Neural progenitor cell (in vitro differentiated cells): ENCODE data around the gene ZNF330. TPM values are rescaled to one million over a fixed set of nuclear protein-coding genes. Genes with fewer than 3 reads are reported as not detected.

Source experiments
- DNase-seq: peaks from one replicate; pipeline ENCODE4 v3.0.0-alpha.2; 2016; ENCODE audit warnings: low spot score
- H2AFZ ChIP-seq: fragments of 200-600 bp; sonication (generic); replicated peaks from 2 replicates; pipeline ENCODE4 v1.6.1; 2016; ENCODE audit warnings: antibody characterized with exemption
- H3F3A ChIP-seq: fragments of 200-600 bp; sonication (generic); 2 replicates; pipeline ENCODE4 v1.6.1; 2016; ENCODE audit warnings: antibody characterized with exemption, low read depth
- H3K27ac ChIP-seq: fragments of 200-600 bp; sonication (generic); 2 replicates; pipeline ENCODE4 v1.5.1; 2016; ENCODE audit warnings: mild to moderate bottlenecking
- H3K27me3 ChIP-seq: fragments of 200-600 bp; sonication (generic); 2 replicates; pipeline ENCODE4 v1.6.1; 2016; ENCODE audit warnings: mild to moderate bottlenecking, moderate library complexity
- H3K36me3 ChIP-seq: fragments of 200-600 bp; sonication (generic); 2 replicates; pipeline ENCODE4 v1.5.1; 2016
- H3K4me1 ChIP-seq: fragments of 200-600 bp; sonication (generic); 2 replicates; pipeline ENCODE4 v1.6.1; 2016; ENCODE audit warnings: mixed run types
- H3K4me2 ChIP-seq: fragments of 200-600 bp; sonication (generic); 2 replicates; pipeline ENCODE4 v1.6.1; 2016
- H3K4me3 ChIP-seq: fragments of 200-600 bp; sonication (generic); 2 replicates; pipeline ENCODE4 v1.5.1; 2016
- H3K79me2 ChIP-seq: fragments of 200-600 bp; sonication (generic); 2 replicates; pipeline ENCODE4 v1.6.1; 2016; ENCODE audit warnings: low read depth
- H3K9ac ChIP-seq: fragments of 200-600 bp; sonication (generic); 2 replicates; pipeline ENCODE4 v1.6.1; 2016
- H3K9me3 ChIP-seq: fragments of 200-600 bp; sonication (generic); 2 replicates; pipeline ENCODE4 v1.5.1; 2016; ENCODE audit warnings: low read depth
- H4K20me1 ChIP-seq: fragments of 200-600 bp; sonication (generic); 2 replicates; pipeline ENCODE4 v1.6.1; 2016; ENCODE audit warnings: low read depth
- H3K27ac Mint-ChIP-seq: 3 replicates; pipeline ENCODE4 v1.8.0; 2021; ENCODE audit warnings: mixed read lengths
- H3K27me3 Mint-ChIP-seq: 2 replicates; pipeline ENCODE4 v1.8.0; 2022; ENCODE audit warnings: low read depth, mild to moderate bottlenecking, inconsistent platforms, moderate library complexity, mixed read lengths; ENCODE audit not compliant: insufficient read depth
- H3K36me3 Mint-ChIP-seq: 3 replicates; pipeline ENCODE4 v1.8.0; 2021; ENCODE audit warnings: mixed read lengths
- H3K4me1 Mint-ChIP-seq: 3 replicates; pipeline ENCODE4 v1.8.0; 2021; ENCODE audit warnings: mixed read lengths
- H3K4me3 Mint-ChIP-seq: 3 replicates; pipeline ENCODE4 v1.8.0; 2021; ENCODE audit warnings: mild to moderate bottlenecking, moderate library complexity, mixed read lengths
- H3K9me3 Mint-ChIP-seq: 3 replicates; pipeline ENCODE4 v1.8.0; 2020; ENCODE audit warnings: mixed read lengths
- CTCF ChIP-seq: fragments of 200-600 bp; sonication (generic); IDR thresholded peaks from 2 replicates; pipeline ENCODE4 v1.5.1; 2017; ENCODE audit warnings: antibody characterized with exemption, mild to moderate bottlenecking
- EZH2 ChIP-seq: fragments of 200-600 bp; sonication (generic); IDR thresholded peaks from 2 replicates; pipeline ENCODE4 v1.6.1; 2017; ENCODE audit warnings: antibody characterized with exemption, mild to moderate bottlenecking, moderate library complexity
- EZH2phosphoT487 ChIP-seq: fragments of 200-600 bp; sonication (generic); IDR thresholded peaks from 2 replicates; pipeline ENCODE4 v1.6.1; 2017; ENCODE audit warnings: antibody characterized with exemption
- total RNA-seq: library from RNA; depleted of rRNA; stranded (reverse); fragments of >200 nt; gene quantifications from 2 replicates; pipeline ENCODE4 v1.2.3, GENCODE V29; 2015; ENCODE audit warnings: low replicate concordance

Gene ZNF330
- total RNA-seq, 1 donor from 2014 or later, result 59.2 TPM

- H3K4me1 ChIP-seq, result no peaks in the 10 kb centered on the region
- no peak overlapping the region for H3K4me3 ChIP-seq
- no peaks in the 10 kb centered on the region for H3F3A ChIP-seq
- peaks cover 19% of the 10 kb centered on the region for H3K36me3 ChIP-seq
- no peak overlapping the region for H3K4me3 Mint-ChIP-seq
- no peaks in the 10 kb centered on the region for H3K79me2 ChIP-seq
- no peaks in the 10 kb centered on the region for H3K27me3 ChIP-seq
- H3K27ac ChIP-seq, result no peak overlapping the region
- no peaks in the 10 kb centered on the region for H3K4me1 Mint-ChIP-seq
- H3K9me3 Mint-ChIP-seq, result no peaks in the 10 kb centered on the region
- DNase-seq, result no peak
- peaks cover 3% of the 10 kb centered on the region for H3K27me3 Mint-ChIP-seq
- no peaks in the 10 kb centered on the region for H3K9me3 ChIP-seq
- H3K9ac ChIP-seq, result no peak overlapping the region
- TF ChIP-seq EZH2phosphoT487 (no peak), CTCF (no peak), EZH2 (no peak)
- no peaks in the 10 kb centered on the region for H4K20me1 ChIP-seq
- H3K27ac Mint-ChIP-seq, result no peak overlapping the region
- peaks cover 11% of the 10 kb centered on the region for H3K36me3 Mint-ChIP-seq
- H3K4me2 ChIP-seq, result no peak overlapping the region
- H2AFZ ChIP-seq, result no peak overlapping the region
These were observed 13.0 kb downstream of the ZNF330 start for GRCh38 chr4:141233673-141234072.

GRCh38 chr4:141238186-141238585 is 17.5 kb downstream of the ZNF330 start:
- Mint-ChIP-seq H3K27me3 (peaks cover 3% of the 10 kb centered on the region), H3K4me1 (no peaks in the 10 kb centered on the region), H3K9me3 (no peaks in the 10 kb centered on the region), H3K4me3 (no peak overlapping the region), H3K27ac (no peak overlapping the region), H3K36me3 (peaks cover 5% of the 10 kb centered on the region)
- no peak overlapping the region for H3K9ac ChIP-seq
- H3K9me3 ChIP-seq, result no peaks in the 10 kb centered on the region
- H3K79me2 ChIP-seq, result no peaks in the 10 kb centered on the region
- DNase-seq, result no peak
- H3K27ac ChIP-seq, result no peak overlapping the region
- no peaks in the 10 kb centered on the region for H3K27me3 ChIP-seq
- H3K4me3 ChIP-seq, result no peak overlapping the region
- H3K36me3 ChIP-seq, result peaks cover 1% of the 10 kb centered on the region
- TF ChIP-seq CTCF (no peak), EZH2 (no peak), EZH2phosphoT487 (no peak)
- no peaks in the 10 kb centered on the region for H4K20me1 ChIP-seq
- no peaks in the 10 kb centered on the region for H3F3A ChIP-seq
- no peak overlapping the region for H3K4me2 ChIP-seq
- H2AFZ ChIP-seq, result no peak overlapping the region
- no peaks in the 10 kb centered on the region for H3K4me1 ChIP-seq

- no peak overlapping the region for H3K27ac Mint-ChIP-seq
- Histone ChIP-seq H2AFZ (no peak overlapping the region), H3F3A (no peaks in the 10 kb centered on the region), H3K27ac (no peak overlapping the region), H3K27me3 (no peaks in the 10 kb centered on the region), H3K4me3 (no peak overlapping the region), H3K4me2 (no peak overlapping the region), H3K36me3 (no peaks in the 10 kb centered on the region), H3K9me3 (no peaks in the 10 kb centered on the region), H3K79me2 (no peaks in the 10 kb centered on the region), H3K4me1 (no peaks in the 10 kb centered on the region), H4K20me1 (no peaks in the 10 kb centered on the region), H3K9ac (no peak overlapping the region)
- no peak for DNase-seq
- no peaks in the 10 kb centered on the region for H3K36me3 Mint-ChIP-seq
- no peaks in the 10 kb centered on the region for H3K9me3 Mint-ChIP-seq
- H3K27me3 Mint-ChIP-seq, result peaks cover 3% of the 10 kb centered on the region
- no peaks in the 10 kb centered on the region for H3K4me1 Mint-ChIP-seq
- no peak overlapping the region for H3K4me3 Mint-ChIP-seq
- no peak for TF ChIP-seq EZH2
- TF ChIP-seq CTCF, result no peak
- no peak for TF ChIP-seq EZH2phosphoT487
These were observed 19.6 kb downstream of the ZNF330 start for GRCh38 chr4:141240259-141240658.

- no peaks in the 10 kb centered on the region for H4K20me1 ChIP-seq
- no peak overlapping the region for H3K9ac ChIP-seq
- H3K4me3 ChIP-seq, result no peak overlapping the region
- Mint-ChIP-seq H3K4me1 (no peaks in the 10 kb centered on the region), H3K27me3 (peaks cover 3% of the 10 kb centered on the region), H3K4me3 (no peak overlapping the region), H3K36me3 (no peaks in the 10 kb centered on the region), H3K9me3 (no peaks in the 10 kb centered on the region), H3K27ac (no peak overlapping the region)
- TF ChIP-seq CTCF (no peak), EZH2phosphoT487 (no peak), EZH2 (no peak)
- no peaks in the 10 kb centered on the region for H3K9me3 ChIP-seq
- DNase-seq, result no peak
- H3K27ac ChIP-seq, result no peak overlapping the region
- no peaks in the 10 kb centered on the region for H3K79me2 ChIP-seq
- no peak overlapping the region for H3K4me2 ChIP-seq
- no peaks in the 10 kb centered on the region for H3K4me1 ChIP-seq
- H3F3A ChIP-seq, result no peaks in the 10 kb centered on the region
- no peaks in the 10 kb centered on the region for H3K27me3 ChIP-seq
- H3K36me3 ChIP-seq, result no peaks in the 10 kb centered on the region
- H2AFZ ChIP-seq, result no peak overlapping the region
These were observed 20.0 kb downstream of the ZNF330 start for GRCh38 chr4:141240671-141241070.
